GM12872 (cell line): ENCODE data around the gene ZNF439.

Source experiments
- CTCF ChIP-seq: IDR thresholded peaks from 3 replicates; pipeline ENCODE4 v1.5.1; 2011; ENCODE audit warnings: low read depth, mild to moderate bottlenecking, low read length, moderate library complexity; ENCODE audit not compliant: insufficient read depth

ZNF439 gene

GRCh38 chr19:11881151-11881800 lies 32.8 kb downstream of the ZNF439 start:
- TF ChIP-seq CTCF: peak; percentile 68

- no peak for TF ChIP-seq CTCF
Observed at GRCh38 chr19:11882606-11883005, 34.1 kb downstream of the ZNF439 start.

- TF ChIP-seq CTCF: no peak
Observed at GRCh38 chr19:11887234-11887610, 38.7 kb downstream of the ZNF439 start.

- 0 out of 3 replicates have a peak, but pooled peaks have one; percentile 12 for TF ChIP-seq CTCF
Observed at GRCh38 chr19:11887611-11888531, 39.3 kb downstream of the ZNF439 start, which contains the start of gene ZNF69. ZNF69 (plus strand) TSS chr19:11887782; CDS start chr19:11887924, 142 bp downstream.

- TF ChIP-seq CTCF: no peak
Observed at GRCh38 chr19:11890634-11891033, 42.1 kb downstream of the ZNF439 start.

- TF ChIP-seq CTCF: no peak
Observed at GRCh38 chr19:11894851-11895250, 46.3 kb downstream of the ZNF439 start.

- TF ChIP-seq CTCF: no peak
Observed at GRCh38 chr19:11902228-11902627, 53.7 kb downstream of the ZNF439 start.
